Stimulated activated CD8-positive, alpha-beta memory T cell treated with anti-CD3 and anti-CD28 coated beads, Interleukin-2, amount 100 ng/mL, for 48 hours (primary cell): ENCODE data around the gene STX1A.

Experiments
- DNase-seq, 2 donors: peaks; one replicate each; pipeline ENCODE4 v3.0.0-alpha.2; 2020; ENCODE audit warnings: low read depth in 2 of 2

STX1A gene

DNA sequence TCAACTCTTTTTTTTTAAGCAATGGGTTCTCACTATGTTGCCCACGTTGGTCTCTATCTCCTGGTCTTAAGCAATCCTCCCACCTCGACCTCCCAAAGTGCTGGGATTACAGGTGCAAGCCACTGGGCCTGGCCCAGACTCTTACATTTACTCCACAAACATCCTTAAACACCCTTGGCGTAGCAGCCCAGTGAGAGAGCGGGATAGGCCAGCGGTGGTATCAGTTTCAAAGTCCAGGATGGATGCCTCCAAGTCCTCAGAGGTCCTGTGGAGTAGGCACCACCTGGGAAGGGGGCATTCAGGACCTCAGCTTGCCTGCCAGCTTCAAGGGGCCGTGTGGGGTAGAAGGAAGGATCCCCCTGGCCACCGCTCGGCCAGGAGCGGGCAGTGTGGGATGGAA is 69.9 kb downstream of the STX1A start:
- DNase-seq: no peak
